GM13976 (cell line): ENCODE measurements around the gene UHRF2.

Experiments used
- DNase-seq: peaks from one replicate; pipeline ENCODE4 v3.0.0; 2012; ENCODE audit warnings: low spot score
- in situ Hi-C: fragments of 300-500 bp; cut with MboI; formaldehyde crosslinking; loops from one replicate; pipeline ENCODE4 v1.12.0; 2022; ENCODE audit warnings: low sequenced_read_pairs, mixed read lengths, inconsistent platforms; ENCODE audit not compliant: unreplicated experiment
- TF ChIP-seq, protein P1 (sequence below): IDR thresholded peaks from 2 replicates; pipeline ENCODE4 v1.5.1; 2012; ENCODE audit warnings: borderline replicate concordance, mild to moderate bottlenecking; ENCODE audit not compliant: insufficient read depth; ENCODE audit errors: extremely low read depth, missing control alignments, control extremely low read depth

The UHRF2 gene

DNA sequence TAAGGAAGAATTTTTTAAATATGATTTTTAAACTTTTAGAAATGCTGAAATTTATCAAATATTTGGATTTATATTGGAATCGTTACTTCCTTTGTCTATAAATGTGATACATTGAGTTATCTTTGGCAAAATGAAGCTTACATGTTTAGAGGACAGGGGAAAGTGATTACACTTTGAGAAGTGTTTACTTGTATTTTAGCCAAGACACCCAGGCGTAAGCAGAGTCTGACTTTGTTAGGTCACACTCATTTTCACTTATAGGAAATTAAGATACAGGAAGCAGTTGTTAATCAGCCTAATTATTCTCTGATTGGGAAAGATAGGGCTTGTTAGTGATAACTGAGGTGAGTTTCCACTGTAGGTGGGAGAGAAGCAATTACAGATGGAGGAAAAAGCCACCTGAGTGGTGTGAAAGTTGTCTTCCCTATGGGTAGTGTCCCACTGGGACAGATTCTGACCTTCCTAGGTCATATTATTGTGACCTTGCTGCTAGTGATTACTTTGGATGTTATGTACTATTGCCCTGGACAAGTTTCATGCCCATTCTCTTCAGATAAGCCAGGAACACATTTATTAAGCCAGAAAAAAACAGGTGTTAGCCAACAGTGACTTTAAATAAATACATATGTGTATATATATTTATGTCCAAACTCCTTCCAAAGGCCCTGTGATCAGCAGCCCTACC is 88.7 kb downstream of the UHRF2 start:
- in situ Hi-C loops: no loop called here

DNA sequence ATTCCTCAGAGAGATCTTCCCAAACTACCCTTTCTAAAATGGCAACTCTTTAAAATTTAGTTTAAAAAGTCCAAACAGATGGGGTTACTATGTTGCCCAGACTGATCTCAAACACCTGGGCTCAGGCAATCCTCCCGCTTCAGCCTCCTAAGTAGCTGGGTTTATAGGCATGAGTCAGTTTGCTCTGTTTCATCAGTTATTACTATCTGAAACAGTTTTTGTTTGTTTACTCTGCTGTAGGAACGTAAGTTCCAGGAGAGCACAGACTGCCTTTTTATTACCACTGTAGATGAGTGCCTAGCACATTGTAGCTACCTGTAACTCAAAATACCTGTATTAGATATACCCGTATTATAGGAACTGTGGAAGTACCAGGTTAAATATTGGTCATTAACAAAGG is 89.4 kb downstream of the UHRF2 start:
- DNase-seq: no peak
- in situ Hi-C loops: no loop called here

More for the DNA sequence above, 88.7 kb downstream of the UHRF2 start:
- TF ChIP-seq, protein P1, sequence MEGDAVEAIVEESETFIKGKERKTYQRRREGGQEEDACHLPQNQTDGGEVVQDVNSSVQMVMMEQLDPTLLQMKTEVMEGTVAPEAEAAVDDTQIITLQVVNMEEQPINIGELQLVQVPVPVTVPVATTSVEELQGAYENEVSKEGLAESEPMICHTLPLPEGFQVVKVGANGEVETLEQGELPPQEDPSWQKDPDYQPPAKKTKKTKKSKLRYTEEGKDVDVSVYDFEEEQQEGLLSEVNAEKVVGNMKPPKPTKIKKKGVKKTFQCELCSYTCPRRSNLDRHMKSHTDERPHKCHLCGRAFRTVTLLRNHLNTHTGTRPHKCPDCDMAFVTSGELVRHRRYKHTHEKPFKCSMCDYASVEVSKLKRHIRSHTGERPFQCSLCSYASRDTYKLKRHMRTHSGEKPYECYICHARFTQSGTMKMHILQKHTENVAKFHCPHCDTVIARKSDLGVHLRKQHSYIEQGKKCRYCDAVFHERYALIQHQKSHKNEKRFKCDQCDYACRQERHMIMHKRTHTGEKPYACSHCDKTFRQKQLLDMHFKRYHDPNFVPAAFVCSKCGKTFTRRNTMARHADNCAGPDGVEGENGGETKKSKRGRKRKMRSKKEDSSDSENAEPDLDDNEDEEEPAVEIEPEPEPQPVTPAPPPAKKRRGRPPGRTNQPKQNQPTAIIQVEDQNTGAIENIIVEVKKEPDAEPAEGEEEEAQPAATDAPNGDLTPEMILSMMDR: no peak
- DNase-seq: no peak

DNA sequence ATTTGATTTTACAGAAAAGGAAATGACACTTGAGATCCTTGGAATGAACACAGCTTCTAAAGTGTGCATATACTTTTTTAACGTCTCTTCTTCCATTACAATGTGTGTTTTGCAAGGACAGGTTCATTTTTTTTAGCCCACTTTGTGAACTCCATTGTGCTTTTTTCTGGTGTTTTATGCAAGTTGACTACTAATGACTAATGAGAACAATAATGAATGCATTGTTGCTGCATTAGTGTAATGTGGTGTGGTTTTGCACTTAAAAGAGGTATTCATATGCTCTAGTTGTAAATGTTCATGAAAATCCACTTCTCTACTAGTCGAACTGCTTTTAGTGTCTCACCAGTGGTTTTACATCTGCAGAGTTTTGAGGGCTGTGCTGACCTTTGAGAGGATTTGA is 93.6 kb downstream of the UHRF2 start:
- no peak for DNase-seq
- TF ChIP-seq, protein P1: no peak
- in situ Hi-C loops: no loop called here

More for the DNA sequence above, 89.4 kb downstream of the UHRF2 start:
- TF ChIP-seq, protein P1: no peak

DNA sequence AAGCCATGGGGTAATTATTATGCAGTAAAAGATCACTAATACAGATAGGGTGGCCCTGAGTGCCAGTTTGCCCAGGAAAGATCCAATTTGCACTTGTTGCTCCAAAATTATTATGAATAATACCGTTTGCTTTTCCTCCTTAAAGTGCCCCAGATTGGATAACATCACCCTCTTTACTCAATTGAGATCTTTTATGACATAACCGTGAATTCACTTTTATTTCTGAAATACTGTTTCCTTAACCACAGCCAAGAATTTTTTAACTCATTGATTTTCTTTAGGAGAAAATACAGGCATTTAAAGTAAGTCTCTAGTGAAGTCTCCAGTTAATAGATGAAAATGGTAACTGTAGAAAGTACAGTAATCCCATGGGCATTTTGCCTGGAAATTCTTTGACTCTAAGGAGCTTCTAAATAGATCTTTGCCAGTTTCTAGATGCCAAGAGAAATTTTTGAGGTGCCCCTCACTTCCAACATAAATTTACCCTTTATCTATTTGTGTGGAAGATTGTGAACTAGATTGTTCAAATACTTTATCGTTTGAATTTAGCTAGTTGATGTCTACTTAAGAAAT is 99.2 kb downstream of the UHRF2 start:
- in situ Hi-C loops: no loop called here
- DNase-seq: no peak
- TF ChIP-seq, protein P1: no peak

DNA sequence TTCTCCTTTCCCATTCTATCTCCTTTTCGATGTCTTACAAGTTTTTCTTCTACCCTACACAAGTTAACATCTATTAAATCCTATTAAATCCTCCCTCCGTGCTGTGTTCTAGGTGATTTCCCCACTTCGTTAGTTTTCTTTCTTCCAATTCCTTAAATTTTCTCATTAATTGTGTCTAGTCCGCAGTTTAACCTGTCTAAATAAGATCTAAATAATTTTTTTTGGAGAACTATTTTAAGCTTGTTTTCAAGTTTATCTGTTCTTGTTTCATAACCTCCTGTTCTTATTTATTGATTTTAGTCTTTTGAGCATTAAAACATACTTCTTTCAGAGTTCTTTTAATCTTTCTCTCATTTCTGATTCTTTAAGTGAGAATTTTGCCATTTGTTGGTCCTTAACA is 109.3 kb downstream of the UHRF2 start:
- in situ Hi-C loops: no loop called here
- DNase-seq: no peak
- TF ChIP-seq, protein P1: no peak

DNA sequence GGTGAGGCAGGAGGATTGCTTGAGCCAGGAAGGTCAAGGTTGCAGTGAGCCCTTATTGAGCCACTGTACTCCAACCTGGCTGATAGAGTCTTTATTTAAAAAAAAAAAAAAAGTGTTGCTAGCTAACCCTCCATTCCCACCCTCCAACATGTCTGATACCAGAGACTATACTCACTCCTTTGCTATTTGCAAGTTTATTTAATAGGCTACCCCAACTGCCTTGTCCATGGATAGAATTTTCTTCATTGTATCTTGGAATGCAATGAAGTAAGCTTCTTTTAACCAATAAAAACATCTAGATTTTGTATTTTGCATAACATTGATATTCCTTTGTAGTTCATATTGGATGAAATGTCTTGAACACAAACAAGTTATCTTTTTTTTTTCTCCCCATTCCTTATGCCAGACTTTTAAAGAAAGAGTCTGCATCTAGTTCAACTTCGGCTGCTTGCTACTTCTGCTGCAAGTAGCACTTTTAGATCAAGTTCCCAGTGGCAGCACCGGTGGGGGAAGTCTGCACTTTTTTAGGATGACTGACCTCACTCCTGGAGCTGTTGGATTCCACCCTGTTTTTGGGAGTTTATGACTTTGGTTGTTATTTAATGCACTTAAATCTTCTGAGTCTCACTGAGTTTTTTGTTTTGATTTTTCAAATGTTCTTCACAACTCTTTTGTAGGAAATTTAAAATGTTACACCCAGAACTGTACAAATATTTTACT is 112.5 kb downstream of the UHRF2 start:
- in situ Hi-C loops: no loop called here
- TF ChIP-seq, protein P1: no peak

More for the DNA sequence above, 112.5 kb downstream of the UHRF2 start:
- no peak for DNase-seq
